Adrenal gland (tissue), 19 donors: ENCODE measurements around the gene FLNA. TPM values are rescaled to one million over a fixed set of nuclear protein-coding genes. Genes with fewer than 3 reads are reported as not detected.

Source experiments
- DNase-seq, 7 donors: peaks; one replicate each; pipeline ENCODE4 v3.0.0-alpha.2; 2019 to 2020
- H3K27ac ChIP-seq, 5 donors: fragments of 200-600 bp; sonication (generic) in 4 of 5; 1 replicate in 3 of 5; 2 replicates in 2 of 5; pipeline versions ENCODE4 v1.5.1 to v1.8.0; 2016 to 2020; ENCODE audit warnings: mild to moderate bottlenecking in 1 of 5
- H3K27me3 ChIP-seq: fragments of 200-600 bp; 2 replicates; pipeline ENCODE4 v1.8.0; 2021
- H3K36me3 ChIP-seq, 2 donors: fragments of 200-600 bp; replicated peaks in 1 of 2; 1 replicate in 1 of 2; 2 replicates in 1 of 2; pipeline versions ENCODE4 v1.5.1 to v1.8.0; 2018 to 2022
- H3K4me1 ChIP-seq, 2 donors: fragments of 200-600 bp; replicated peaks in 1 of 2; 1 replicate in 1 of 2; 2 replicates in 1 of 2; pipeline versions ENCODE4 v1.5.1 to v1.8.0; 2018 to 2021
- H3K4me3 ChIP-seq, 4 donors: fragments of 200-600 bp; sonication (generic) in 3 of 4; one replicate each; pipeline ENCODE4 v1.5.1; 2016 to 2018
- H3K9me3 ChIP-seq, 3 donors: fragments of 200-600 bp; sonication (generic) in 1 of 3; replicated peaks in 1 of 3; 1 replicate in 2 of 3; 2 replicates in 1 of 3; pipeline versions ENCODE4 v1.5.1 to v1.8.0; 2016 to 2021
- CTCF ChIP-seq, 6 experiments: fragments of 450-650 bp in 4 of 6; fragments of 200-600 bp in 2 of 6; sonication (generic) in 1 of 6; IDR thresholded peaks; 1 replicate in 5 of 6; 2 replicates in 1 of 6; pipeline versions ENCODE4 v1.5.1 to v1.8.0; 2016 to 2021; ENCODE audit warnings: antibody characterized with exemption in 6 of 6, mild to moderate bottlenecking in 2 of 6, moderate library complexity in 1 of 6
- POLR2A ChIP-seq, 2 donors: fragments of 450-650 bp; IDR thresholded peaks; one replicate each; pipeline ENCODE4 v1.6.1; 2017; ENCODE audit warnings: antibody characterized with exemption in 2 of 2, mild to moderate bottlenecking in 2 of 2, moderate library complexity in 1 of 2
- WGBS, 4 donors: extraction: QIAGEN DNeasy Blood & Tissue Kit in 2 of 4; methylation state at CpG; one replicate each; pipeline versions ENCODE4 v1.1.5 to v1.1.7; 2013 to 2017; 5-methylcytosine and 5-hydroxymethylcytosine counted together
- intact Hi-C, 2 donors: fragments of 100-400 bp; cut with DNase I; formaldehyde crosslinking; loops; one replicate each; pipeline versions ENCODE4 v1.14.1 to v1.15.0; 2022 to 2023
- long read RNA-seq, 10 donors: library from polyadenylated mRNA in 3 of 10; unstranded in 2 of 10; stranded (forward) in 1 of 10; transcript quantifications; one replicate each; pipeline ENCODE4 v2.0.0 and lab custom pipeline, GENCODE V29; 2021 to 2026
- polyA plus RNA-seq, 3 donors: library from polyadenylated mRNA; stranded (reverse); fragments of 200-250 nt in 2 of 3; fragments of 350-450 nt in 1 of 3; fragmentation: Illumina TruSeq in 1 of 3; extraction: RNeasy Lipid Tissue Mini Kit (QIAGEN cat#74804) in 1 of 3; gene quantifications; one replicate each; pipeline ENCODE4 v1.2.3, GENCODE V29; 2013 to 2014
- total RNA-seq, 9 donors: library from RNA; depleted of rRNA in 4 of 9; stranded (reverse); fragments of >200 nt in 4 of 9; fragments of 120-200 nt in 1 of 9; fragmentation: NEBNext Ultra II Directional in 1 of 9; extraction: Animal tissue kit (Norgen Biotek cat#: 25700) in 1 of 9; gene quantifications; one replicate each; pipeline versions ENCODE4 v1.1.0 to v1.2.4, GENCODE V29; 2013 to 2023
- donor health status: healthy with polysubstance abuse.
- donor health status: Bipolar disorder and iron deficiency.
- donor health status: DM: yes; HTN: yes; CAD: no.
- donor health status: DM: no; HTN: no; CAD: no.
- donor health status: DM: no; HTN: no; CAD: no.
- donor health status: DM: yes; HTN: yes; CAD: no.

The FLNA gene
- total RNA-seq (100 to 1,000 TPM in 8 of 9 donors, 10 to 100 TPM in 1; 57.0 to 979 (median 499) TPM), polyA plus RNA-seq (100 to 1,000 TPM; 169 to 861 (median 612) TPM)
- long read RNA-seq, donor 1, partial matches to known transcripts: 1,086 of 1,150 reads
- long read RNA-seq, donor 1, other reads (novel, unspliced or antisense): 64 of 1,150 reads
- long read RNA-seq, donor 2, partial matches to known transcripts: 0 of 1 reads
- long read RNA-seq, donor 2, other reads (novel, unspliced or antisense): 0 of 1 reads
- long read RNA-seq, donor 3, partial matches to known transcripts: 1,030 of 1,064 reads
- long read RNA-seq, donor 3, other reads (novel, unspliced or antisense): 31 of 1,064 reads
- long read RNA-seq, donor 4, partial matches to known transcripts: 14 of 18 reads
- long read RNA-seq, donor 4, other reads (novel, unspliced or antisense): 3 of 18 reads
- long read RNA-seq, donor 5, full-length matches to known transcripts: 59 of 327 reads
- long read RNA-seq, donor 5, partial matches to known transcripts: 234 of 327 reads
- long read RNA-seq, donor 5, other reads (novel, unspliced or antisense): 34 of 327 reads
- long read RNA-seq, donor 6, full-length matches to known transcripts: 3 of 55 reads
- long read RNA-seq, donor 6, partial matches to known transcripts: 38 of 55 reads
- long read RNA-seq, donor 6, other reads (novel, unspliced or antisense): 14 of 55 reads
- long read RNA-seq, donor 7, partial matches to known transcripts: 5 of 20 reads
- long read RNA-seq, donor 7, other reads (novel, unspliced or antisense): 14 of 20 reads
- long read RNA-seq, donor 8, partial matches to known transcripts: 2,168 of 2,201 reads
- long read RNA-seq, donor 8, other reads (novel, unspliced or antisense): 31 of 2,201 reads
- long read RNA-seq, donor 9, partial matches to known transcripts: 650 of 686 reads
- long read RNA-seq, donor 9, other reads (novel, unspliced or antisense): 35 of 686 reads
- long read RNA-seq, donor 10, partial matches to known transcripts: 0 of 45 reads
- long read RNA-seq, donor 10, other reads (novel, unspliced or antisense): 45 of 45 reads

- Histone ChIP-seq H3K27me3 (no peaks in the 10 kb centered on the region), H3K4me1 (no peaks in the 10 kb centered on the region), H3K4me3 (peak within 1 kb of the TSS in 1 of 4 donors; percentile 30), H3K9me3 (no peaks in the 10 kb centered on the region), H3K36me3 (no peaks in the 10 kb centered on the region), H3K27ac (peak within 1 kb of the TSS in 2 of 5 donors; percentile 57 to 63)
- intact Hi-C loops: no loop called here
- peak in 1 of 6 experiments; percentile 15 for TF ChIP-seq CTCF (IDR thresholded peaks at IDR 0.05)
- TF ChIP-seq POLR2A (IDR thresholded peaks at IDR 0.05): no peak
- 8 to 71% (median 23%) methylated on average over 4 to 87 of the region's 95 CpGs for WGBS, 4 donors
- DNase-seq: peak in 1 of 7 donors; percentile 44
Measured at GRCh38 chrX:154374313-154375155, at the start of gene FLNA. TSS of gene FLNA (minus strand) at chrX:154374634. CDS start at chrX:154371245, 3,389 bp downstream.

- Histone ChIP-seq H3K27me3 (no peaks in the 10 kb centered on the region), H3K36me3 (no peaks in the 10 kb centered on the region), H3K27ac (peak overlapping the region in 2 of 5 donors; percentile 48 to 72), H3K9me3 (no peaks in the 10 kb centered on the region), H3K4me1 (no peaks in the 10 kb centered on the region), H3K4me3 (no peak overlapping the region)
- WGBS, 4 donors: 73 to 79% (median 75%) methylated on average over 3 to 10 of the region's 10 CpGs
- intact Hi-C loops: no loop called here
- no peak for DNase-seq
- no peak for TF ChIP-seq CTCF (IDR thresholded peaks at IDR 0.05)
- TF ChIP-seq POLR2A (IDR thresholded peaks at IDR 0.05): no peak
Measured at GRCh38 chrX:154420402-154420756, 45.9 kb upstream of the FLNA start.

GRCh38 chrX:154419688-154420401 is 45.4 kb upstream of the FLNA start:
- TF ChIP-seq POLR2A (IDR thresholded peaks at IDR 0.05) (peak in 1 of 2 donors; percentile 35), CTCF (IDR thresholded peaks at IDR 0.05) (no peak)
- Histone ChIP-seq H3K27ac (peak overlapping the region in 2 of 5 donors; percentile 48 to 72), H3K9me3 (no peaks in the 10 kb centered on the region), H3K4me1 (no peaks in the 10 kb centered on the region), H3K4me3 (no peak overlapping the region), H3K36me3 (no peaks in the 10 kb centered on the region), H3K27me3 (no peaks in the 10 kb centered on the region)
- DNase-seq: peak in 5 of 7 donors; percentile 54 to 78 (median 64)
- intact Hi-C loops: no loop called here
- 45 to 64% (median 55%) methylated on average over 15 to 19 of the region's 19 CpGs; no CpG with 5 or more reads in 1 of the 4 donors for WGBS, 4 donors
